Nephron progenitor cell (in vitro differentiated cells): ENCODE measurements around the gene TRABD2A.

Experiments used
- DNase-seq: peaks from one replicate; pipeline ENCODE4 v3.0.0; 2021
- H3K27ac Mint-ChIP-seq: 2 replicates; pipeline ENCODE4 v1.8.0; 2021; ENCODE audit warnings: mild to moderate bottlenecking, moderate library complexity, mixed read lengths
- H3K27me3 Mint-ChIP-seq: 2 replicates; pipeline ENCODE4 v1.8.0; 2021; ENCODE audit warnings: mild to moderate bottlenecking, low read depth, mixed read lengths; ENCODE audit not compliant: poor library complexity
- H3K36me3 Mint-ChIP-seq: 2 replicates; pipeline ENCODE4 v1.8.0; 2021; ENCODE audit warnings: low read depth, mixed read lengths
- H3K4me1 Mint-ChIP-seq: 2 replicates; pipeline ENCODE4 v1.8.0; 2021; ENCODE audit warnings: mixed read lengths
- H3K4me3 Mint-ChIP-seq: 2 replicates; pipeline ENCODE4 v1.8.0; 2021; ENCODE audit warnings: mild to moderate bottlenecking, moderate library complexity, mixed read lengths
- H3K9me3 Mint-ChIP-seq: 2 replicates; pipeline ENCODE4 v1.8.0; 2021; ENCODE audit warnings: mild to moderate bottlenecking, moderate library complexity, mixed read lengths
- CTCF ChIP-seq: fragments of 200-600 bp; sonication (generic); IDR thresholded peaks from 2 replicates; pipeline ENCODE4 v1.5.0; 2021; ENCODE audit warnings: antibody characterized with exemption

Gene TRABD2A

GRCh38 chr2:84807063-84807485 lies 73.8 kb downstream of the TRABD2A start:
- Mint-ChIP-seq H3K4me1 (no peaks in the 10 kb centered on the region), H3K9me3 (no peaks in the 10 kb centered on the region), H3K36me3 (no peaks in the 10 kb centered on the region), H3K27ac (no peak overlapping the region), H3K4me3 (no peak overlapping the region), H3K27me3 (peaks cover 4% of the 10 kb centered on the region)
- TF ChIP-seq CTCF: no peak
- DNase-seq: no peak

- no peaks in the 10 kb centered on the region for H3K36me3 Mint-ChIP-seq
- H3K9me3 Mint-ChIP-seq: no peaks in the 10 kb centered on the region
- DNase-seq: no peak
- no peak for TF ChIP-seq CTCF
- H3K4me3 Mint-ChIP-seq: no peak overlapping the region
- peaks cover 4% of the 10 kb centered on the region for H3K27me3 Mint-ChIP-seq
- H3K4me1 Mint-ChIP-seq: no peaks in the 10 kb centered on the region
- no peak overlapping the region for H3K27ac Mint-ChIP-seq
These were observed 75.5 kb downstream of the TRABD2A start for GRCh38 chr2:84805250-84805958.

- Mint-ChIP-seq H3K4me3 (no peak overlapping the region), H3K9me3 (no peaks in the 10 kb centered on the region), H3K27me3 (peaks cover 5% of the 10 kb centered on the region), H3K27ac (no peak overlapping the region), H3K4me1 (peaks cover 7% of the 10 kb centered on the region), H3K36me3 (no peaks in the 10 kb centered on the region)
- DNase-seq: no peak
- TF ChIP-seq CTCF: no peak
These were observed 79.1 kb downstream of the TRABD2A start for GRCh38 chr2:84801811-84802210.

- Mint-ChIP-seq H3K4me1 (peaks cover 7% of the 10 kb centered on the region), H3K36me3 (no peaks in the 10 kb centered on the region), H3K27ac (no peak overlapping the region), H3K27me3 (peaks cover 5% of the 10 kb centered on the region), H3K9me3 (no peaks in the 10 kb centered on the region), H3K4me3 (no peak overlapping the region)
- DNase-seq: no peak
- TF ChIP-seq CTCF: no peak
These were observed 80.6 kb downstream of the TRABD2A start for GRCh38 chr2:84800194-84800805.

GRCh38 chr2:84799772-84800171 lies 81.1 kb downstream of the TRABD2A start:
- TF ChIP-seq CTCF: no peak
- Mint-ChIP-seq H3K27ac (no peak overlapping the region), H3K4me1 (peaks cover 7% of the 10 kb centered on the region), H3K9me3 (no peaks in the 10 kb centered on the region), H3K36me3 (no peaks in the 10 kb centered on the region), H3K4me3 (no peak overlapping the region), H3K27me3 (peaks cover 5% of the 10 kb centered on the region)
- DNase-seq: no peak

- no peak overlapping the region for H3K4me3 Mint-ChIP-seq
- H3K36me3 Mint-ChIP-seq: no peaks in the 10 kb centered on the region
- TF ChIP-seq CTCF: no peak
- H3K27me3 Mint-ChIP-seq: peaks cover 5% of the 10 kb centered on the region
- no peak for DNase-seq
- H3K4me1 Mint-ChIP-seq: peaks cover 7% of the 10 kb centered on the region
- H3K9me3 Mint-ChIP-seq: peaks cover 6% of the 10 kb centered on the region
- H3K27ac Mint-ChIP-seq: no peak overlapping the region
These were observed 83.6 kb downstream of the TRABD2A start for GRCh38 chr2:84797271-84797670.
